GM23248 (cell line): ENCODE data around the gene FAHD2B. TPM values are rescaled to one million over a fixed set of nuclear protein-coding genes. Genes with fewer than 3 reads are reported as not detected.
"Not testable (repeated sequence)": the region's sequence is repeated elsewhere in the genome, so short reads cannot be mapped to it uniquely, and the experiment has no call there.

Experiments
- DNase-seq: peaks from one replicate; pipeline ENCODE4 v3.0.0-alpha.2; 2015
- H2AFZ ChIP-seq: fragments of 200-600 bp; sonication (generic); 2 replicates; pipeline ENCODE4 v1.6.1; 2016; ENCODE audit warnings: antibody characterized with exemption
- H3F3A ChIP-seq: fragments of 200-600 bp; sonication (generic); 2 replicates; pipeline ENCODE4 v1.6.1; 2016; ENCODE audit warnings: mild to moderate bottlenecking, antibody characterized with exemption, mixed run types; ENCODE audit not compliant: insufficient read depth
- H3K27ac ChIP-seq: fragments of 200-600 bp; sonication (generic); 2 replicates; pipeline ENCODE4 v1.5.1; 2016; ENCODE audit warnings: mild to moderate bottlenecking
- H3K27me3 ChIP-seq: fragments of 200-600 bp; sonication (generic); replicated peaks from 2 replicates; pipeline ENCODE4 v1.6.1; 2016; ENCODE audit warnings: mild to moderate bottlenecking; ENCODE audit not compliant: insufficient read depth
- H3K36me3 ChIP-seq: fragments of 200-600 bp; sonication (generic); 2 replicates; pipeline ENCODE4 v1.6.1; 2016; ENCODE audit warnings: low read depth, mild to moderate bottlenecking
- H3K4me1 ChIP-seq: fragments of 200-600 bp; sonication (generic); 2 replicates; pipeline ENCODE4 v1.6.1; 2016; ENCODE audit warnings: mild to moderate bottlenecking; ENCODE audit not compliant: insufficient read depth
- H3K4me2 ChIP-seq: fragments of 200-600 bp; sonication (generic); one replicate; pipeline ENCODE4 v1.6.1; 2016; ENCODE audit warnings: mild to moderate bottlenecking; ENCODE audit not compliant: unreplicated experiment
- H3K4me3 ChIP-seq: fragments of 200-600 bp; sonication (generic); 2 replicates; pipeline ENCODE4 v1.5.1; 2016; ENCODE audit warnings: mild to moderate bottlenecking
- H3K79me2 ChIP-seq: fragments of 200-600 bp; sonication (generic); 2 replicates; pipeline ENCODE4 v1.6.1; 2016; ENCODE audit warnings: mild to moderate bottlenecking; ENCODE audit not compliant: insufficient read depth
- H3K9ac ChIP-seq: fragments of 200-600 bp; sonication (generic); 2 replicates; pipeline ENCODE4 v1.6.1; 2016; ENCODE audit warnings: mild to moderate bottlenecking
- H3K9me2 ChIP-seq: fragments of 200-600 bp; sonication (generic); 2 replicates; pipeline ENCODE4 v1.6.1; 2016; ENCODE audit warnings: mixed run types, mild to moderate bottlenecking, moderate library complexity; ENCODE audit not compliant: insufficient read depth
- H3K9me3 ChIP-seq: fragments of 200-600 bp; sonication (generic); one replicate; pipeline ENCODE4 v1.6.1; 2017; ENCODE audit warnings: low read depth
- H4K20me1 ChIP-seq: fragments of 200-600 bp; sonication (generic); 2 replicates; pipeline ENCODE4 v1.6.0; 2016; ENCODE audit not compliant: insufficient read depth
- WGBS, 2 experiments: methylation state at CpG; one replicate each; pipeline ENCODE4 v1.1.6; 2015 to 2017; ENCODE audit warnings: low lambda C conversion rate in 2 of 2, low coverage in 1 of 2; ENCODE audit errors: missing lambda C conversion rate in 2 of 2; 5-methylcytosine and 5-hydroxymethylcytosine counted together
- in situ Hi-C: fragments of 300-500 bp; cut with MboI; formaldehyde crosslinking; loops from 2 replicates; pipeline ENCODE4 v1.15.0; 2020
- polyA plus RNA-seq: library from polyadenylated mRNA; unstranded; fragments of >200 nt; fragmentation: Nextera tagmentation; extraction: Ambion mirVana; gene quantifications from 2 replicates; pipeline ENCODE4 v1.2.1, GENCODE V29; 2016
- total RNA-seq: library from RNA; depleted of rRNA; stranded (reverse); fragments of >200 nt; shearing (Covaris generic); gene quantifications from 2 replicates; pipeline ENCODE4 v1.2.3, GENCODE V29; 2014

The FAHD2B gene
- total and polyA plus RNA-seq, 2 experiments from 2014 or later: 0.32 to 1.4 TPM

GRCh38 chr2:97085093-97085492, 9.6 kb downstream of the FAHD2B start:
- in situ Hi-C loops, H3K4me2 ChIP-seq, H2AFZ ChIP-seq, H3K36me3 ChIP-seq, H3K9ac ChIP-seq, H3K9me2 ChIP-seq, H3K4me3 ChIP-seq, H3F3A ChIP-seq, H3K27me3 ChIP-seq, DNase-seq, H3K79me2 ChIP-seq, H3K27ac ChIP-seq, H4K20me1 ChIP-seq, H3K9me3 ChIP-seq, H3K4me1 ChIP-seq: not testable (repeated sequence)
- WGBS, 2 experiments: 33 to 34% methylated on average over 3 of the region's 7 CpGs

DNA sequence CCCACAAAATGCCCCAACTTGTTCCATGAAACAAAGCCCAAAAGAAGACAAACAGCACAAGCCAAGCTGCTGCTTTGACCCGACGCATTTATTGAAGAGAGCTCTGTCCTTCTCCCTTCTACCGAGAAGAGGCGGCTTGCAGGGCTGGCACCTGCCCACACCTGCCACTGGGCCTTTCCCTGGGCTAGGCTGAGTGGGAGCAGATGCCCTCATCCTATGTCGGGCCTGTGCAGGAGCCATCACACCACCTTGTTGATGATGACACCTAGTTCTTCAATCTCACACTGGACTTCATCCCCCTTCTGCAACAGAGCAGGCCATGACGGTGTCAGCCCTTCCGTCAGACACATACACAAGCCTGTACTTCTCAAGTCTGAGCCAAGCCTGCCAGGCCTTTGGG, 11.2 kb downstream of the FAHD2B start:
- H3K4me2 ChIP-seq, H3F3A ChIP-seq, H4K20me1 ChIP-seq, in situ Hi-C loops, H3K27me3 ChIP-seq, H3K27ac ChIP-seq, H3K36me3 ChIP-seq, H3K79me2 ChIP-seq, H3K9me3 ChIP-seq, H3K4me3 ChIP-seq, DNase-seq, H2AFZ ChIP-seq, H3K9ac ChIP-seq, H3K4me1 ChIP-seq, H3K9me2 ChIP-seq: not testable (repeated sequence)
- WGBS, 2 experiments: 60 to 65% methylated on average over 6 to 7 of the region's 7 CpGs

- H4K20me1 ChIP-seq, H3F3A ChIP-seq, H3K4me1 ChIP-seq, H3K4me2 ChIP-seq, H3K9me3 ChIP-seq, H3K4me3 ChIP-seq, H3K27ac ChIP-seq, H3K27me3 ChIP-seq, DNase-seq, H3K36me3 ChIP-seq, in situ Hi-C loops, H3K9ac ChIP-seq, H3K79me2 ChIP-seq, H3K9me2 ChIP-seq, H2AFZ ChIP-seq: not testable (repeated sequence)
- 35 to 62% methylated on average over 2 to 6 of the region's 9 CpGs for WGBS, 2 experiments
Measured at GRCh38 chr2:97082206-97082605, 12.5 kb downstream of the FAHD2B start.

GRCh38 chr2:97080855-97081254, 13.8 kb downstream of the FAHD2B start:
- H4K20me1 ChIP-seq, H3K9me3 ChIP-seq, H3K27me3 ChIP-seq, H2AFZ ChIP-seq, H3K9ac ChIP-seq, H3K4me2 ChIP-seq, H3F3A ChIP-seq, H3K27ac ChIP-seq, H3K36me3 ChIP-seq, in situ Hi-C loops, H3K9me2 ChIP-seq, H3K4me3 ChIP-seq, DNase-seq, H3K4me1 ChIP-seq, H3K79me2 ChIP-seq: not testable (repeated sequence)
- WGBS, 2 experiments: 53 to 59% methylated on average over 8 of the region's 10 CpGs

DNA sequence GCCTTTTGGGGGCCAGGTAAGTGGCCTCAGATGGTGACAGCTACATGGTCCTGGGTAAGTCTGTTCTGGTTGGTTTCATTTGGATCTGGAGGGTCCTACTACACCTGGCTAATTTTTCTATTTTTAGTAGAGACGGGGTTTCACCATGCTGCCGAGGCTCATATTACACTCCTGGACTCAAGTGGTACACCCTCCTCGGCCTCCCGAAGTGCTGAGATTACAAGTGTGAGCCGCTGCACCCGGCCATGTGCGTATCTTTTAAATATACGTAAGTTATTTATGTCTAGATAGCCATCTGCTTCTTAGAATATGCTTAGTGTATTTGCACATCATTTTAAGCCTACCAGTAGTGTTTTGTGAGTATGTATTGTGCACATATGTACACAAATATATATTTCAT, 17.5 kb downstream of the FAHD2B start:
- H3F3A ChIP-seq, H3K9ac ChIP-seq, H2AFZ ChIP-seq, H3K4me2 ChIP-seq, H3K36me3 ChIP-seq, H3K4me1 ChIP-seq, H3K9me3 ChIP-seq, H3K9me2 ChIP-seq, H3K79me2 ChIP-seq, H4K20me1 ChIP-seq, H3K4me3 ChIP-seq, H3K27ac ChIP-seq, in situ Hi-C loops, H3K27me3 ChIP-seq, DNase-seq: not testable (repeated sequence)
- 61 to 70% methylated on average over 8 of the region's 8 CpGs for WGBS, 2 experiments

GRCh38 chr2:97070915-97071314, 23.8 kb downstream of the FAHD2B start:
- H3K4me2 ChIP-seq, H2AFZ ChIP-seq, H3K36me3 ChIP-seq, H4K20me1 ChIP-seq, H3K27ac ChIP-seq, H3K9me2 ChIP-seq, H3K4me1 ChIP-seq, H3K27me3 ChIP-seq, H3K9ac ChIP-seq, H3K79me2 ChIP-seq, H3K9me3 ChIP-seq, DNase-seq, in situ Hi-C loops, H3F3A ChIP-seq, H3K4me3 ChIP-seq: not testable (repeated sequence)
- WGBS, 2 experiments: 14 to 19% methylated on average over 3 of the region's 3 CpGs

DNA sequence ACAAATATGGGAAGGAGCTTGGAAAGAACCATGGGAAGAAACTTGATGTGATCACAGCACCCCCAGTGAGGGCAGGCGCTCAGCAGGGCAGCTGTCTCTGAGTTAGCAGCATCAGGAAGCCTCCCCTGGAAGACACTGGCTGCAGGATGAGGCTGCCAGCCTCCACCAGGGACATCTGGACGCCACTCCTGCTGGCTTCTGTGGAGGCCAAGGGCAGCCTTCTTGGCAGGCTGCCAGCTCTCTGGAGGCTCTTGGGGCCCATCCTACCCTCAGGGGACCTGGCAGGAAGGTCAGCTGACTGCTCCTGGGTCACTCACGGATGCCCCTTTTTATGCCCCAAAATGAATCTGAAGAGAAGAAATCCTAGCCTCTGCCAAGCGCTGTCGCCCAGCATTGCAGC, 26.0 kb downstream of the FAHD2B start:
- H3F3A ChIP-seq, H3K36me3 ChIP-seq, H3K9me2 ChIP-seq, H3K4me3 ChIP-seq, H3K4me2 ChIP-seq, DNase-seq, H2AFZ ChIP-seq, H3K9me3 ChIP-seq, H4K20me1 ChIP-seq, in situ Hi-C loops, H3K27ac ChIP-seq, H3K79me2 ChIP-seq, H3K27me3 ChIP-seq, H3K9ac ChIP-seq, H3K4me1 ChIP-seq: not testable (repeated sequence)
- WGBS, 2 experiments: 31 to 43% methylated on average over 4 of the region's 5 CpGs
